H9 (cell line): Measurements from ENCODE around the gene CEBPE. TPM values are rescaled to one million over a fixed set of nuclear protein-coding genes. Genes with fewer than 3 reads are reported as not detected.
A peak's percentile ranks its signal among the peaks of the same experiment; 100 is the strongest.

ENCODE experiments used
- DNase-seq: peaks from one replicate; pipeline ENCODE4 v3.0.0-alpha.2; 2017
- H2AFZ ChIP-seq: one replicate; pipeline ENCODE4 v1.6.1; 2013; ENCODE audit warnings: mild to moderate bottlenecking, low read length, control low read depth, moderate library complexity
- H2AK5ac ChIP-seq: 2 replicates; pipeline ENCODE4 v1.6.1; 2013; ENCODE audit warnings: low read length, control low read depth, mixed read lengths; ENCODE audit not compliant: insufficient read length
- H2BK120ac ChIP-seq: one replicate; pipeline ENCODE4 v1.6.1; 2013; ENCODE audit warnings: low read depth, mild to moderate bottlenecking, low read length, control low read depth, inconsistent platforms; ENCODE audit not compliant: poor library complexity, severe bottlenecking
- H2BK12ac ChIP-seq: 2 replicates; pipeline ENCODE4 v1.6.1; 2013; ENCODE audit warnings: low read length, control low read depth, mixed read lengths, low read depth; ENCODE audit not compliant: insufficient read length
- H2BK15ac ChIP-seq: 2 replicates; pipeline ENCODE4 v1.6.1; 2013; ENCODE audit warnings: low read depth, low read length, control low read depth
- H2BK20ac ChIP-seq: one replicate; pipeline ENCODE4 v1.6.1; 2013; ENCODE audit warnings: low read depth, mild to moderate bottlenecking, low read length, control low read depth, inconsistent platforms; ENCODE audit not compliant: poor library complexity, severe bottlenecking
- H2BK5ac ChIP-seq: 2 replicates; pipeline ENCODE4 v1.6.1; 2013; ENCODE audit warnings: low read length, control low read depth, mixed read lengths; ENCODE audit not compliant: insufficient read length
- H3K14ac ChIP-seq: 2 replicates; pipeline ENCODE4 v1.6.1; 2013; ENCODE audit warnings: low read length, control low read depth; ENCODE audit not compliant: insufficient read depth
- H3K18ac ChIP-seq: 2 replicates; pipeline ENCODE4 v1.6.1; 2013; ENCODE audit warnings: low read depth, mild to moderate bottlenecking, mixed read lengths, low read length, control low read depth; ENCODE audit not compliant: insufficient read length
- H3K23ac ChIP-seq: 2 replicates; pipeline ENCODE4 v1.6.1; 2013; ENCODE audit warnings: low read length, control low read depth, mixed read lengths, low read depth; ENCODE audit not compliant: insufficient read length
- H3K23me2 ChIP-seq: 2 replicates; pipeline ENCODE4 v1.6.1; 2013; ENCODE audit warnings: low read depth, mild to moderate bottlenecking, mixed read lengths, low read length, control low read depth; ENCODE audit not compliant: insufficient read length, poor library complexity, severe bottlenecking
- H3K27ac ChIP-seq: 2 replicates; pipeline ENCODE4 v1.5.1; 2013; ENCODE audit warnings: low read length, control low read depth, mixed read lengths, low read depth; ENCODE audit not compliant: insufficient read length
- H3K27me3 ChIP-seq: 2 replicates; pipeline ENCODE4 v1.6.1; 2013; ENCODE audit warnings: low read length, control low read depth, inconsistent platforms; ENCODE audit not compliant: insufficient read depth
- H3K4ac ChIP-seq: 2 replicates; pipeline ENCODE4 v1.6.1; 2013; ENCODE audit warnings: low read depth, mild to moderate bottlenecking, control low read depth, inconsistent platforms, low read length, moderate library complexity
- H3K4me1 ChIP-seq: 2 replicates; pipeline ENCODE4 v1.6.1; 2013; ENCODE audit warnings: low read length, control low read depth, inconsistent platforms; ENCODE audit not compliant: insufficient read depth
- H3K4me2 ChIP-seq: 2 replicates; pipeline ENCODE4 v1.6.1; 2013; ENCODE audit warnings: low read length, control low read depth, mixed read lengths; ENCODE audit not compliant: insufficient read length, insufficient read depth
- H3K56ac ChIP-seq: 2 replicates; pipeline ENCODE4 v1.6.1; 2013; ENCODE audit warnings: low read depth, mild to moderate bottlenecking, mixed read lengths, low read length, control low read depth; ENCODE audit not compliant: insufficient read length
- H3K79me1 ChIP-seq: 2 replicates; pipeline ENCODE4 v1.6.1; 2013; ENCODE audit warnings: low read depth, mild to moderate bottlenecking, moderate library complexity, low read length, control low read depth, inconsistent platforms; ENCODE audit not compliant: insufficient read depth, poor library complexity, severe bottlenecking
- H3K79me2 ChIP-seq: 2 replicates; pipeline ENCODE4 v1.6.1; 2013; ENCODE audit warnings: low read length, control low read depth, inconsistent platforms; ENCODE audit not compliant: insufficient read depth
- H3K9ac ChIP-seq: 2 replicates; pipeline ENCODE4 v1.6.1; 2013; ENCODE audit warnings: low read length, control low read depth, mixed read lengths; ENCODE audit not compliant: insufficient read length; ENCODE audit errors: extremely low read depth
- H3K9me3 ChIP-seq: one replicate; pipeline ENCODE4 v1.6.1; 2013; ENCODE audit warnings: low read depth, low read length, inconsistent platforms; ENCODE audit not compliant: control insufficient read depth
- H3T11ph ChIP-seq: one replicate; pipeline ENCODE4 v1.6.1; 2013; ENCODE audit warnings: mild to moderate bottlenecking, low read length, control low read depth, inconsistent platforms
- H4K20me1 ChIP-seq: one replicate; pipeline ENCODE4 v1.6.1; 2013; ENCODE audit not compliant: control insufficient read depth, insufficient read length, insufficient read depth
- H4K5ac ChIP-seq: 2 replicates; pipeline ENCODE4 v1.6.1; 2013; ENCODE audit warnings: low read depth, mild to moderate bottlenecking, mixed read lengths, low read length, control low read depth; ENCODE audit not compliant: insufficient read length
- H4K8ac ChIP-seq: replicated peaks from 2 replicates; pipeline ENCODE4 v1.6.1; 2013; ENCODE audit warnings: low read length, control low read depth, mixed read lengths, low read depth; ENCODE audit not compliant: insufficient read length
- H4K91ac ChIP-seq: 2 replicates; pipeline ENCODE4 v1.6.1; 2013; ENCODE audit warnings: low read depth, mild to moderate bottlenecking, moderate library complexity, mixed read lengths, low read length, control low read depth; ENCODE audit not compliant: insufficient read length
- H3K27ac Mint-ChIP-seq, 3 experiments: 2 replicates in 2 of 3; 3 replicates in 1 of 3; pipeline ENCODE4 v1.8.0; 2020 to 2021; ENCODE audit warnings: mixed read lengths in 3 of 3, mild to moderate bottlenecking in 1 of 3, moderate library complexity in 1 of 3
- H3K27me3 Mint-ChIP-seq: 2 replicates; pipeline ENCODE4 v1.8.0; 2021; ENCODE audit warnings: low read depth, mild to moderate bottlenecking, moderate library complexity, mixed read lengths
- H3K36me3 Mint-ChIP-seq, 3 experiments: 2 replicates in 2 of 3; 3 replicates in 1 of 3; pipeline ENCODE4 v1.8.0; 2020 to 2021; ENCODE audit warnings: low read depth in 3 of 3, mixed read lengths in 3 of 3; ENCODE audit not compliant: insufficient read depth in 1 of 3
- H3K4me1 Mint-ChIP-seq, 2 experiments: 2 replicates each; pipeline ENCODE4 v1.8.0; 2020; ENCODE audit warnings: mixed read lengths in 2 of 2
- H3K4me3 Mint-ChIP-seq, 2 experiments: 2 replicates in 1 of 2; 3 replicates in 1 of 2; pipeline ENCODE4 v1.8.0; 2020 to 2021; ENCODE audit warnings: mild to moderate bottlenecking in 2 of 2, mixed read lengths in 2 of 2, moderate library complexity in 1 of 2
- H3K9me3 Mint-ChIP-seq, 2 experiments: 2 replicates in 1 of 2; 3 replicates in 1 of 2; pipeline ENCODE4 v1.8.0; 2020; ENCODE audit warnings: mild to moderate bottlenecking in 2 of 2, mixed read lengths in 2 of 2, moderate library complexity in 1 of 2
- WGBS: extraction: QIAGEN DNeasy Blood & Tissue Kit; methylation state at CpG from one replicate; pipeline ENCODE4 v1.1.7; 2013; ENCODE audit warnings: missing lambda C conversion rate, low lambda C conversion rate, mixed read lengths; ENCODE audit not compliant: insufficient read length; ENCODE audit errors: extremely low coverage; 5-methylcytosine and 5-hydroxymethylcytosine counted together
- total RNA-seq: library from RNA; stranded (reverse); gene quantifications from 2 replicates; pipeline ENCODE4 v1.2.1, GENCODE V29; 2021
- TF ChIP-seq, protein P1 (sequence below): fragments of 200-600 bp; sonication (generic); conservative IDR thresholded peaks from 3 replicates; pipeline ENCODE4 v1.8.0; 2021; ENCODE audit warnings: antibody characterized with exemption, mild to moderate bottlenecking

The CEBPE gene
- total RNA-seq, 1 experiment from 2014 or later: not detected

DNA sequence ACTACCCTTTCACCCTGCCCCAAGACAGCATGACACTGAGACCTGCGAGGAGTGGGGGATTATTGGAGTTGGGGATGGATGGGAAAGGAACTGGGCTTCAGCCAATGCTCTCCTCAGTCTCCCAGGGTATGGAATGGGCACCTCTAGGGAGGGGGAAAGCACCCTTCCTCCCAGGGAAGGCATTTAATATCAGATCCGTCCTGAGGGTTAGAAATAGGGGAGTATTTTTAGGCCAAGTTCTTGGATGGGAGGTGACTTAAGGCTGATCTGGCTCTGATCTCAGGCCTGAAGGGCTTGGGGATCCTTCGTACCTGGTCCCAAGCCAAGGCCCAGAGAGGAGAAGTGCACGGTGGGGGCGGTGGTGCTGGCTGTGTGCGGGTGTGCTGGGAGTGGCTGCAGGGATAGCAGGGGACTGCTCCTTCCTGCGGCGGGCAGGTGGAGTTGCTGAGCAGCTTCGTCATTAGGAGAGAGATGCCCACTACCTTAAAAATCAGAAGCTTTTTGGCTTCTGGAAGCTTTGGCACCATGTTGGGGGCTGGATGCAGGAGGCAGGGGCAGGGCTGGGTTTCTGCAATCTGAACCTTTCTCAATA is 7.0 kb upstream of the CEBPE start:
- Histone ChIP-seq H3K79me1 (no peaks in the 10 kb centered on the region), H3K56ac (no peak overlapping the region), H2AK5ac (no peak overlapping the region), H3K79me2 (no peaks in the 10 kb centered on the region), H3K9ac (no peak overlapping the region), H3K27me3 (peaks cover 1% of the 10 kb centered on the region; the same call in 1 of the 2 replicates), H3K4me2 (no peak overlapping the region), H3K4me1 (peaks cover 8% of the 10 kb centered on the region), H3K23me2 (no peaks in the 10 kb centered on the region), H3K18ac (no peak overlapping the region), H4K8ac (no peak overlapping the region), H3K9me3 (no peaks in the 10 kb centered on the region), H3K4ac (no peak overlapping the region), H3K27ac (no peak overlapping the region), H4K91ac (no peak overlapping the region), H2BK12ac (no peak overlapping the region), H2BK5ac (no peak overlapping the region), H2BK20ac (no peak overlapping the region), H3T11ph (no peak overlapping the region), H2AFZ (no peak overlapping the region), H4K20me1 (no peaks in the 10 kb centered on the region), H2BK120ac (no peak overlapping the region), H3K14ac (no peak overlapping the region; the same call in 1 of the 2 replicates), H4K5ac (no peak overlapping the region), H2BK15ac (no peak overlapping the region), H3K23ac (no peak overlapping the region)
- peaks cover 36 to 37% of the 10 kb centered on the region in 2 experiments for H3K4me1 Mint-ChIP-seq
- peaks cover 29 to 42% (median 41%) of the 10 kb centered on the region in 3 experiments; a peak in 6 of 7 replicates for H3K36me3 Mint-ChIP-seq
- H3K27me3 Mint-ChIP-seq: peaks cover 2% of the 10 kb centered on the region; the same call in 1 of the 2 replicates
- H3K4me3 Mint-ChIP-seq: no peak overlapping the region; a peak in 1 of 5 replicates
- DNase-seq: no peak
- no CpG with 5 or more reads among the region's 9 CpGs for WGBS
- H3K27ac Mint-ChIP-seq: peak overlapping the region; percentile 7 to 69 (median 40); a peak in 3 of 7 replicates
- TF ChIP-seq, protein P1, sequence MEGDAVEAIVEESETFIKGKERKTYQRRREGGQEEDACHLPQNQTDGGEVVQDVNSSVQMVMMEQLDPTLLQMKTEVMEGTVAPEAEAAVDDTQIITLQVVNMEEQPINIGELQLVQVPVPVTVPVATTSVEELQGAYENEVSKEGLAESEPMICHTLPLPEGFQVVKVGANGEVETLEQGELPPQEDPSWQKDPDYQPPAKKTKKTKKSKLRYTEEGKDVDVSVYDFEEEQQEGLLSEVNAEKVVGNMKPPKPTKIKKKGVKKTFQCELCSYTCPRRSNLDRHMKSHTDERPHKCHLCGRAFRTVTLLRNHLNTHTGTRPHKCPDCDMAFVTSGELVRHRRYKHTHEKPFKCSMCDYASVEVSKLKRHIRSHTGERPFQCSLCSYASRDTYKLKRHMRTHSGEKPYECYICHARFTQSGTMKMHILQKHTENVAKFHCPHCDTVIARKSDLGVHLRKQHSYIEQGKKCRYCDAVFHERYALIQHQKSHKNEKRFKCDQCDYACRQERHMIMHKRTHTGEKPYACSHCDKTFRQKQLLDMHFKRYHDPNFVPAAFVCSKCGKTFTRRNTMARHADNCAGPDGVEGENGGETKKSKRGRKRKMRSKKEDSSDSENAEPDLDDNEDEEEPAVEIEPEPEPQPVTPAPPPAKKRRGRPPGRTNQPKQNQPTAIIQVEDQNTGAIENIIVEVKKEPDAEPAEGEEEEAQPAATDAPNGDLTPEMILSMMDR: no peak
- no peaks in the 10 kb centered on the region for H3K9me3 Mint-ChIP-seq
